Activated CD4-positive, alpha-beta T cell treated with anti-CD3 and anti-CD28 coated beads for 4 hours (primary cell): ENCODE data around the gene SELENOI.

Source experiments
- DNase-seq, 2 donors: peaks; one replicate each; pipeline ENCODE4 v3.0.0-alpha.2; 2020

Gene SELENOI

DNA sequence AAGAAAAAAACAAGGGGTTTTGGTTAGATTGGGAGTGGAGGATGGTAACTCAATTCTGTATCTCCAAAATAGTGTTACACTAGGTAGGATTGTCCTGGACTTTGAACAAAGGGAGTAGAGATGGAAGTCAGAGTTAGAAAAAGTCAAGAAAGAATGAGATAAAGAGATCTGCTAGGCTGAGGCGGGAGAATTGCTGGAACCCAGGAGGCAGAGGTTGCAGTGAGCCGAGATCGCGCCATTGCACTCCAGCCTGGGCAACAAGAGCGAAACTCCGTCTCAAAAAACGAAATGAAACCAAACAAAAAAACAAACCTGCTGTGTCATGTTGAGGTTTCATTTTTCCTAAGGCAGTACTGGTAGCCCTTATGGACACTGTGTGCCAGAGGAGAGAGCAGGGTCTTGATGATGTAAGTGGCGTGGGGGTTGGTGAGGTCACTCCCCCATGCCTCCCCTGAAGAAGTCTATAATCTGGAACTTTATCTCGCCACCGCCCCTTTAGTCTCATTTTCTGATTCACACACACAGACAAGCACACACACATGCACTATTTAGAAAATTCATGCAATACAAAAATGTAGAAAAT is 66.2 kb downstream of the SELENOI start:
- DNase-seq, result no peak

DNA sequence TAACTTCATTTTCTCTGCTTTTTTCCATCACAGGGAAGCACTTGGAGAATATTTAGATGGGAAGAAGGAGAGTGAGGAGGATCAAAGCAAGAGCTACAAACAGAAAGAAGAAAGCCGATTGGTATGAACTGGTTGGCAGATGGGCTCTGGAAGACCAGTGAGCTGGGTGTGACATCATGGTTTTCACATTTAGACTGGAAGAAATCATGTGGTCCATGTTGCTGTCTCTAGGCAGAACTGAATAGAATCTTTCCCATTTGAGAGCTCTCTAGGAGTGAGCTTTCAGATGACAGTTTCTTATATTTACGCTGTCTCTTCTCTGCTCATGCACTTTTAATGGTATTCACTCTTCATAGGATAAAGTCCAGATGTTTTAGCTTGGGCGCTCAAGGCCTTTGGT is 68.4 kb downstream of the SELENOI start:
- DNase-seq, result no peak

DNA sequence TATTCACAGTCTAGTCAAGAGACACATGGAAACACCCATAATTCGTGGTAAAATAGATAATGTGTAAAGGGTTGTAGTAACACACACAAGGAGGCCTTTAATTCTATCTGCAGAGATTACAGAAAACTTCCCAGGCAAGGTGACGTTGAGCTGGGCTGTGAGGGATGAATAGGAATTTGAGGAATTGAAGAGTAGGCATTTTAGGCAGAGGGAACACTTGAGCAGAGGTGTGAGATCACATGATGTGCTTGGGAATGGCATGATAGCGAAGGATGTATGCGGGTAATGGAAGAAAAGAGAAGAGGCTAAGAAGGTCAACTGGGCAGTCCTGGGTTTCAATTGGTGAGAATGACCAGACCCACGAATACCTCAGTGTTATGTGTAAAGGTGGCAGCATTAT is 76.0 kb downstream of the SELENOI start:
- DNase-seq, result no peak

DNA sequence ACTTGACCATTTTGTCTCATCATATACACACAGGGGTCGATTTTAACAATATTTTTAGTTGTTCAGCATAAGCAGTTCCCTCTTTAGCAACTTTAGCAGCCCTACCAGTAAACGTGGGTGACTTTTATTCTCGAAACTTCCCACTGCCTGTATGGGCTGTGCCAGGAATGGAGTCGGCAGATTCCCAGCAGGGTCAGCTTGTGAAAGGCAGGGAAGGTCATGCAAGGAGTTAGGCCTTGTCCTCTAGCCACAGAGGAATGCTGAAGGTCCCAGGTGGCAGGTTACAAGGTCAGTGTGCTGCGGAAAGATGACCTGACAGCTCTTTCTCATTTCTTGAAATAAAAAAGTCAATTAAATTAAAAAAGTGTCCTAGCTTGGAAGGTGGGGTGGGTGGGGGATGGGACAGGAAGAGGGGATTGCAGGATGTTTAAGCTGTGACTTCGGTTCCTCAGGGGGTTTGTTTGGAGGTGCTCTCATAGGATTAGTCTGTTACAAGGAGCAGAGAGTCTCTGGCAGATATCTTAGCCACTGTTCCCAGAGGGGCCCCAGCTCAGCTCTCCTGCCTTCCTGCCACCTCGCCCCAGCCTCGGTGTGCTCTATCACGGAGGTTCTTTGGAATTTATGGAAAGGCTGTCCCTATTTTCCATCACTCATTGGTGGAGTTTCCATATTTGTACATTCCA is 77.1 kb downstream of the SELENOI start:
- DNase-seq, result no peak

DNA sequence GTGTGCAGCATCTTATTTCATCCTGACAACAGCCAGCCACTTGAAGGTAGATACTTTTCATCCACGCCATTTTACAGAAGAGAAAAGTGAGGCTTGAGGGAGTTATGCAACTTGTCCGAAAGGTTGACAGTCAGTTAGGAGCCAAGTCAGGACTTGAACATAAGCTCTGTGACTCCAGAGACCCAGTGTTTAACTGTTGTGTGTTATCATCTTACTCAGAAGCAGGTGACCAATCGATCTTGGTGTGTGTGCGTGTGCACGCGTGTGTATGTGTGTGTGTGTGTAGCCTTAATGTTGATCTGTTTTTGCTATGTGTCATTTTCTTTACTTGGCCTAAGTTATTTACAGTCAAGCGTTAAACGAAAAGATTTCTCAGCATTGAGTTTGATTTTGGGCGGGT is 77.8 kb downstream of the SELENOI start:
- DNase-seq, result no peak

DNA sequence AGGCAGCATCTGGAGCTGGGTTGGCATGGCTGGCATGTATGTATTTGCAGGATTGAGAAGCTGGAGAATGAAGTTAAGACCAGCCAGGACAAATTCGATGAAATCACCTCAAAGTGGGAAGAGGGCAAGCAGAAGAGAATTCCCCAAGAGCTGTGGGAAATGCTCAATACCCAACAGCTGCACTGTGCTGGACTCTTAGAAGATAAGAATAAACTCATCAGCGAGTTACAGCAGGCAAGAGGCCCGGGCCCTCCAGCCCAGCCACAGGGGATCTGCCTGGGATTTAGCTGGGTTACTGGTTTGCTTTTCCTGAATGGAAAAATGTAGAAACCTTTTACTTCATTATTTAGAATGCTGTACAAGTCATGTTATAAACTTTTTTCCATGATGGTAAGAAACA is 78.3 kb downstream of the SELENOI start:
- no peak for DNase-seq

DNA sequence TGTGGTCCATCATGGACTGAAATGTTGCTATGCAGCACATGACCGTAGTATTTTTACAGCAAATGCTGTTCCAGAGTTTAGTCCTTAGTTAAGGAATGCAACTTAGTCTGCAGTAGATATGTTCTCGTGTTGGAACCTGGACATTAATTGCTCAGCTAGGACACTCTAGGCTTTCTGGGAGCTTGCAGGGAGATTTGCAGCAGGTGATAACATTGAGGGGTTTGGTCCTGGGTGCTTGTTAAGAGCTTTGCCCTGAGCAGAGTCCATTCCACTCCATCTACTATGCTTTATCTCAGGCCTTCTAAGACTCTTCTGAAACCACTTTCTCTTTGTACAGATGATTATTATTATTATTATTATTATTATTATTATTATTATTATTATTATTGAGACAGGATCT is 82.9 kb downstream of the SELENOI start:
- no peak for DNase-seq

DNA sequence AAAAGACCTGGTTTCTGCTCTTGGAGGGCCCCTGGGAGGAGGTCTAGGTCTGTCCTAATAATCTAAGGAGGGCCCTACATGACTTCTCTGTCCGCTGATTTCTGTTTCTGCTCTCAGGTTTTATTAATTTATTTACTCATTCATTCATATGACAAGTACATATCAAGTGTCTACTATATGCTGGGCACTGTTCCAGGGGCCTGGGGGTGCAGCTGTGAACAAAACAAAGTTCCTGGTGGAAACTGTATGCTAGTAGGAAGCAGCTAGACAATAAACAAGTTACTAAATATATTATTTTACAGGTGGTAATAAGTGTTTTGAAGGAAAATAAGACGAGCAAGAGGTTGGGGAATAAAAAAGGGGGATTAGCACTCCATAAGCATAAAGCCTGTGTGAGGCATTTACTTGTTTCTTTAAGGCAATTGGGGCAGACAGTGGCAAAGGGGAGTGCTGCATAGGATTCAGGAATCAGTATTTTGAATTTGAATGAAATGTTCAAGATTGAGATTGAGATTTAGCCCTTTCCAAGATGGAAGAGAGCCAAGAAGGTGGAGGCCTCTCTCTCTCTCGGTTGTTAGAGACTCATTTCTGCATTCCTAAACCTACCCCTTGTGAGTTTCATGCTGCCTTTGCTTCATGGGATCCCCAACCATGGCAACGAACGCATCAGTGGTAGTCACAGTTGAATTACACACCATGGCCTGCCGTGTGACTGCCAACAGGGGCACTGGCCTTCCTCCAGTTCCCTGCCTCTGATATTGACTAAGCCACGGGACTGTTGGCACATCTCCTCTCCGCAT is 84.0 kb downstream of the SELENOI start:
- no peak for DNase-seq

DNA sequence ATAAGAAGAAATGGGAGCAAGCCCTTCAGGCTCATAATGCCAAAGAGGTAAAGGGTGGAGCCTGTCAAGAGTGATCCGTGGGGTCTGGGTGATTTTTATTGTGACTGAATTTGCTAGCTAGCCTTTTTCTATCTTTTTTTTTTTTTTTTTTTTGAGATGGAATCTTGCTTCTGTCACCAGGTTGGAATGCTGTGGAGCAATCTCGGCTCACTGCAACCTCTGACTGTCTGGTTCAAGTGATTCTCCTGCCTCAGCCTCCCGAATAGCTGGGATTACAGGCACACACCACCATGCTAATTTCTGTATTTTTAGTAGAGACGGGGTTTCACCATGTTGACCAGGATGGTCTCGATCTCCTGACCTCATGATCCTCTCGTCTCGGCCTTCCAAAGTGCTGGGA is 84.9 kb downstream of the SELENOI start:
- no peak for DNase-seq

DNA sequence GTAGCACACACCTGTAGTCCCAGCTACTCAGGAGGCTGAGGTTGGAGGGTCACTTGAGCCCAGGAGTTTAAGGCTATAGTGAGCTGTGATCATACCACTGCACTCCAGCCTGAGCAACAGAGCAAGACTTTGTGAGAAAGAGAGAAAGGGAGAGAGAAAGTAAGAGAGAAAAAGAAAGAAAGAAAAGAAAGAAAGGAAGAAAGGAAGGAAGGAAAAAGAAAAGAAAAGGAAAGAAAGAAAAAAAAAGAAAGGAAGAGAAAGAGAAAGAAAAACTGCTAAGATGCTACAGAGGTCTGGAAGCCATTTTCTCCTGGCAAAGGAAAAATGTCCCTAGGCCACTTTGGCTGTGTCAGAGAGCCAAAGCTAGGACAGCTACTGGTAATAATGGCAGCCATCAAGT is 86.4 kb downstream of the SELENOI start:
- DNase-seq, result no peak

DNA sequence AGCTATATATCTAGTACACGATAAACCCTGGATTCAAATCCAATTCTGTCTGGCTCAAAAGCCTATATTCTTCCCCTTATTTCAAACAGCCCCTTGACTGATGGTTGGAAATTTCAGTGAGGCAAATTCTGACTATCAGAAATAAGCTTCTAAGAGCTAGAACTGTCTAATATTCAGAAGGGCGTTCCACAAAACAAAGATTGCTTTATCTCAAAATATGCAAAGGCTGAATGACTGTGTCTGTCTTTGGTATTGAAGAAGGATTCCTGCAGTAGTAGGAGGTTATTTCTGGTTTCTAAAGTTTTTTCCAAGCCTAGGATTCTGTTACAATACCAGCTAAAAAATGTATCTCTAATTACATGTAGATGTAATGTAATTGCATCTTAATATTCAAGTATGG is 86.9 kb downstream of the SELENOI start:
- DNase-seq, result no peak

DNA sequence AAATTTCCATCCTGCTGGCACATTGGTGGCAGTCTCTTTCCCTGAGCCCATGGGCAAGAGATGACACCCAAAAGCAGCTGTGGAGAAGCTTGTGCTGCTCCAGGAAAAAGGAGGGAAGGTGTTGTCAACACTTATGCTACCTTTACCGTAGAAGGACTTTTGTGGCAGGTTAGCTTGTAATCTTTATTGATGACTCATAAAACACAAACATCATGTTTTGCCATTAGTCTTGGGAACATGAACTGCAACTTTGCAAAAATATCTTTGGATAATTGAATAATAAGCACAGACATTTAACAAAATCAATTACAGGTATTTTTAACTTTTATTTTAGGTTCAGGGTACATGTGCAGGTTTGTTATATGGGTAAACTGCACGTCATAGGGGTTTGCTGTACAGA is 89.2 kb downstream of the SELENOI start:
- no peak for DNase-seq

DNA sequence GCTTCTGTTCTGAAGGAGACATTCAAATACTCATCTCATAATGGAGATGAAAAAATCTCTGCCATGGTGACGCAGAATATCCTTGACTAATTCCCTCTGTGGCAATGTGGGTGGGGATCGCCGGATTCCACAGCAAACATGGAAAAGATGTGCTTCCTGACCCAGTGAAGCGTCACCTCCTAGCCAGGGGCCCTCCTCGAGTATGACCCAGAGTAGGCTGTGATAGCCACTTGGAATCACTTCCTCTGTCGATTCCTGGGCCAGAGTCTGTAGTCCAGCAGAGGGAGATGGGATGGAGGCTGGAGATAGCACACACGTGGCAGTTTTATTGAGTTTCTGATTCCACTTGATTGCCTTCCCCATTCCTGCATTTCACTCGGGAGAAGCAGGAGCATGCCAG is 92.6 kb downstream of the SELENOI start:
- DNase-seq, result no peak

DNA sequence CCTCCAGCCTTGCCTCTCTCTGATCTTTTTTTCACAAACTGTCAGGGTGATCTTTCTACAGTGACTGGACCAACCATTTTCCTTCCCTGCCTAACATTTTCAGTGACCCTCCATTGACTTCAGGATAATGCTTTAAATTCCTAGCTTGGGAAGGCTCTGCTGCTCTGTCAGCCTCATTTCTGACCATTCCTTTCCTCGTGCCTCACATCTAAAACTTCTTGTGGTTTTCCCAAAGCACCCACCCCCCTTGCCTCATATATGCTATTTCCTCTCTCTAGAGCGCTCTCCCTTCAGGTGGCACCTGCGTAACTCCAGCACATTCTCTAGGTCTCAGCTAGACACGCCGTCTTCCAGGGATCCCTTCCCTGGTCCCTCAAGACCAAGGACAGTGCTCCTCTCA is 93.0 kb downstream of the SELENOI start:
- DNase-seq, result no peak

DNA sequence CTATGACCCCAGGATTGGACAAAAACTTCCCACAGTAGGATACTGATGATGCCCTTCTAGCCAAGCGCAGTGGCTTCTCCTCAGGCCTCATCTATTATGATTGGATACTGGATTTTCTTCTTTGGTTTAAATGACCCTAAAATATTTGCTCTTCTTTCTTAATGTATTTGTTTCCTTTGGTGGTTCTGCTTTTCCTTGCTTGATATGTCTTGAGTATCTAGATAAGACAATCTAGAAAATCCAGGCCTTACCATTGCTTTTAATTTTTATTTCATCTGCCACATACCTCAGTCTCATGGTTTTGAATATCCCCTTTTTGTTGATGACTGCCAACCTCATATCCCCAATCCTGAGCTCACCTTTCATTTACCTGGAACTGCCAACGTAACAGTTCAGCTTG is 96.4 kb downstream of the SELENOI start:
- DNase-seq, result no peak

DNA sequence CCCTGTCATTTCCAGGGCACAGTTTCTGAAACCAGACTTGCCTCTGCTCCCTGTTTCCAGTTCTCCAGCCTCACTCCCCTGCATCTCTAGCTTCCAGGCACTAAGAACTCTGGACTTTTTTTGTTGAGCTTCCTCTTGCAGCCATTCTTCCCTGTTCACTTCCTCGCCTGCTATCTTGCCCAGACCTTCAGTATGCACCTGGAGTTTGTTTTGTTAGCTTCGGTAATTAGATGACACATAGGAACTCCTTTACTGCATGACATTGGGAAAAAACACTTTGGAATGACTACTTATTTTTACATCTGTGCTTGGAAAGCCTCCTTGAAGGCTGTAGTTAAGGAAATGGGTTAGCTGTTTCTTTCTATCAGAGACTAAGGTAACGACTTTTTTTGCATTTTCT is 96.8 kb downstream of the SELENOI start:
- no peak for DNase-seq

DNA sequence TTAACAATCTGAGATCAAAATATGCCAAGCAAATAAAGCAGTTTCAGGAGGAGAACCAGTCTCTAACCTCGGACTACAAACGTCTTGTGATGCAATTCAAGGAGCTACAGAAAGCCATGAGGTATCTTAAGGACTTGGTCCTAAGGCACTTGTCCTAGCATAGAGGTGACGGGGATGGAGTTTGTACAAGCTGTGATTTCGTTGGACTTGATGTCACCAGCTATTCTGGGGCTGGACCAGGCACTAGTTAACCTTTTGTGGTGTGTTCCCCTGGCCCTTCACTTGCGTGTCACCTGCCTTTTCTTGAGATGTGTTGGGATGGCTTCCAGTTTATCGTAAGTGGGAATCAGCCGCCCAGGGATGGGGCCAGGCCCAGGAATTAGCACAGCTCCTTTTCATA is 98.3 kb downstream of the SELENOI start:
- no peak for DNase-seq
